Prostate gland (tissue), 2 donors: ENCODE data around the gene NRF1. TPM values are rescaled to one million over a fixed set of nuclear protein-coding genes. Genes with fewer than 3 reads are reported as not detected.

Source experiments
- DNase-seq: peaks from one replicate; pipeline ENCODE4 v3.0.0-alpha.2; 2019; ENCODE audit warnings: low spot score
- H3K27ac ChIP-seq, 2 donors: fragments of 200-600 bp; sonication (generic); 2 replicates each; pipeline ENCODE4 v1.5.1; 2017 to 2019
- H3K27me3 ChIP-seq: fragments of 200-600 bp; sonication (generic); replicated peaks from 2 replicates; pipeline ENCODE4 v1.5.1; 2019; ENCODE audit not compliant: insufficient read depth
- H3K36me3 ChIP-seq, 2 donors: fragments of 200-600 bp; sonication (generic); 1 replicate in 1 of 2; 2 replicates in 1 of 2; pipeline versions ENCODE4 v1.5.1 to v1.8.1; 2017 to 2019
- H3K4me1 ChIP-seq: fragments of 200-600 bp; sonication (generic); replicated peaks from 2 replicates; pipeline ENCODE4 v1.5.1; 2019
- H3K4me3 ChIP-seq, 2 donors: fragments of 200-600 bp; sonication (generic); 2 replicates each; pipeline ENCODE4 v1.5.1; 2017 to 2019
- H3K9me3 ChIP-seq: fragments of 200-600 bp; sonication (generic); 2 replicates; pipeline ENCODE4 v1.5.1; 2017
- POLR2A ChIP-seq: fragments of 450-650 bp; IDR thresholded peaks from one replicate; pipeline ENCODE4 v1.6.1; 2016; ENCODE audit warnings: antibody characterized with exemption, mild to moderate bottlenecking
- POLR2AphosphoS5 ChIP-seq: sonication (generic); formaldehyde crosslinking; IDR thresholded peaks from one replicate; pipeline ENCODE4 v1.6.1; 2017; ENCODE audit warnings: antibody characterized with exemption
- WGBS: methylation state at CpG from one replicate; pipeline ENCODE4 v1.1.5; 2018; 5-methylcytosine and 5-hydroxymethylcytosine counted together
- intact Hi-C: fragments of 100-400 bp; cut with DNase I; formaldehyde crosslinking; loops from one replicate; pipeline ENCODE4 v1.14.2; 2022
- total RNA-seq, 2 donors: library from RNA; depleted of rRNA; stranded (reverse); fragments of >200 nt; gene quantifications; one replicate each; pipeline ENCODE4 v1.1.0, GENCODE V29; 2016
- TF ChIP-seq, protein P1 (sequence below), 4 experiments: fragments of 200-600 bp in 2 of 4; fragments of 450-650 bp in 2 of 4; sonication (generic) in 2 of 4; IDR thresholded peaks; 1 replicate in 3 of 4; 2 replicates in 1 of 4; pipeline ENCODE4 v1.5.1; 2016 to 2019; ENCODE audit warnings: antibody characterized with exemption in 4 of 4, mild to moderate bottlenecking in 2 of 4, moderate library complexity in 2 of 4

Gene NRF1
- total RNA-seq, 2 donors from 2014 or later = 22.3 to 27.0 TPM

DNA sequence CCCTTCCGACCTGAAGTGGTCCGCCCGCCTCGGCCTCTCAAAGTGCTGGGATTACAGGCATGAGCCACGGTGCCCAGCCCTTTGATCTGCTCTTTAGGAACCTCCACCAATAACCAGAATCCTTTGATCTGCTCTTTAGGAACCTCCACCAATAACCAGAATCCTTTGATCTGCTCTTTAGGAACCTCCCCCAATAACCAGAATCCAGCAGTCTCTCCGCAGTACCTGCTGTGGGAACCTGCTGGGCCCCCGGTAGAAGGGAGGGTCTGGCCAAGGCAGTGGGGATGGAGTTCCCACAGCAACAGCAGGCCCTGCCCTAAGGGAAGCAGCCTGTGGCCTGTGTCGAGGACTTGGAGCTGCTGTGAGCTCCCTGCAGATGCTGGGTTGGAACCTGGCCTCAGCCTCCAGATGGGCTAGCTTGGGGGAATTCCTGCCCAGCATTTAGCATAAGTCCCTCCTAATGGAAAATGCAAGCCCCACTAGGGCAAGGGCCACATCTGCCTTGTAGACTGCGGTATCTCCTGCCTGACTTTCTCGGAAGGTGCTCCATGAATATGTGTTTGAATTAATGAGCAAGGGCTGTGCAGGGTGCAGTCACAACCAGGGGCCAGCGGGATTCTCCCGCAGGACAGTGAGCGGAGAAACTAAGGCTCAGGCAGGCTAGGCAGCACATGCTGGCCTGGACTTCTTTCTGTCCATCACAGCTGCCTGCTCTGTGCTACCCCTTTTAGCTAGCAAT is 175.5 kb downstream of the NRF1 start:
- 72% methylated on average over 13 of the region's 13 CpGs for WGBS
- H3K36me3 ChIP-seq = no peaks in the 10 kb centered on the region
- H3K4me3 ChIP-seq = no peak overlapping the region
- peaks cover 5% of the 10 kb centered on the region for H3K4me1 ChIP-seq
- no peak overlapping the region for H3K27ac ChIP-seq
- intact Hi-C loops = no loop called here
- no peaks in the 10 kb centered on the region for H3K9me3 ChIP-seq
- no peak for DNase-seq
- TF ChIP-seq POLR2AphosphoS5 (no peak), POLR2A (no peak)
- TF ChIP-seq, protein P1, sequence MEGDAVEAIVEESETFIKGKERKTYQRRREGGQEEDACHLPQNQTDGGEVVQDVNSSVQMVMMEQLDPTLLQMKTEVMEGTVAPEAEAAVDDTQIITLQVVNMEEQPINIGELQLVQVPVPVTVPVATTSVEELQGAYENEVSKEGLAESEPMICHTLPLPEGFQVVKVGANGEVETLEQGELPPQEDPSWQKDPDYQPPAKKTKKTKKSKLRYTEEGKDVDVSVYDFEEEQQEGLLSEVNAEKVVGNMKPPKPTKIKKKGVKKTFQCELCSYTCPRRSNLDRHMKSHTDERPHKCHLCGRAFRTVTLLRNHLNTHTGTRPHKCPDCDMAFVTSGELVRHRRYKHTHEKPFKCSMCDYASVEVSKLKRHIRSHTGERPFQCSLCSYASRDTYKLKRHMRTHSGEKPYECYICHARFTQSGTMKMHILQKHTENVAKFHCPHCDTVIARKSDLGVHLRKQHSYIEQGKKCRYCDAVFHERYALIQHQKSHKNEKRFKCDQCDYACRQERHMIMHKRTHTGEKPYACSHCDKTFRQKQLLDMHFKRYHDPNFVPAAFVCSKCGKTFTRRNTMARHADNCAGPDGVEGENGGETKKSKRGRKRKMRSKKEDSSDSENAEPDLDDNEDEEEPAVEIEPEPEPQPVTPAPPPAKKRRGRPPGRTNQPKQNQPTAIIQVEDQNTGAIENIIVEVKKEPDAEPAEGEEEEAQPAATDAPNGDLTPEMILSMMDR (IDR thresholded peaks at IDR 0.05) = no peak
- H3K27me3 ChIP-seq = peaks cover 20% of the 10 kb centered on the region

GRCh38 chr7:129789000-129789399 is 177.5 kb downstream of the NRF1 start:
- WGBS = 92% methylated on average over 6 of the region's 6 CpGs
- no peak for DNase-seq
- intact Hi-C loops = no loop called here
- Histone ChIP-seq H3K36me3 (no peaks in the 10 kb centered on the region), H3K27me3 (peaks cover 13% of the 10 kb centered on the region), H3K4me3 (no peak overlapping the region), H3K4me1 (peaks cover 2% of the 10 kb centered on the region), H3K27ac (no peak overlapping the region), H3K9me3 (no peaks in the 10 kb centered on the region)
- TF ChIP-seq POLR2AphosphoS5 (no peak), POLR2A (no peak)
- TF ChIP-seq, protein P1 (IDR thresholded peaks at IDR 0.05) = no peak

DNA sequence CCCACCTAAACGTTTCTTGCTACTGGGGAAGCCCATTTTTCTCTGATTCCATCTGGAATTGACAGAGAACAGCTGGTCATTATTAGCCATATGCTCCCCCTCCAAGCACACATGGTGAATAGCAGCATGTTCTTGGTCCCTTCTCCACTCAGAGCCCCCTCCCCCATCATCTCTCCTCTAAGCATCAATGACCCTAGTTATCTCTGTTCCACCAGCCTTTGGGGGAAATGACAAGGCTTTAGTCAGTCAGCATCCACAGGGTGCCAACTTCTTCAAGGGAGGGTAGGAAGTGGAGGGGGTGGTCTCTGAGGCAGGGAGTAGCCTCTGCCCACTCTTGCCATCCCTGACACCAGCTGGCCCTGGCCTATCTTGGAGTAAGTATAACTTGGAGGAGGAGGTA is 178.1 kb downstream of the NRF1 start:
- Histone ChIP-seq H3K4me3 (no peak overlapping the region), H3K36me3 (no peaks in the 10 kb centered on the region), H3K9me3 (no peaks in the 10 kb centered on the region), H3K27me3 (peaks cover 11% of the 10 kb centered on the region), H3K27ac (no peak overlapping the region), H3K4me1 (no peaks in the 10 kb centered on the region)
- intact Hi-C loops = no loop called here
- 50% methylated on average over 1 of the region's 1 CpG for WGBS
- DNase-seq = no peak
- TF ChIP-seq, protein P1 (IDR thresholded peaks at IDR 0.05) = no peak
- no peak for TF ChIP-seq POLR2AphosphoS5
- TF ChIP-seq POLR2A = no peak

- no peak for DNase-seq
- intact Hi-C loops = no loop called here
- Histone ChIP-seq H3K4me1 (no peaks in the 10 kb centered on the region), H3K36me3 (no peaks in the 10 kb centered on the region), H3K27ac (no peak overlapping the region), H3K9me3 (no peaks in the 10 kb centered on the region), H3K4me3 (no peak overlapping the region), H3K27me3 (peaks cover 6% of the 10 kb centered on the region)
- 78% methylated on average over 6 of the region's 6 CpGs for WGBS
- no peak for TF ChIP-seq POLR2AphosphoS5
Measured at GRCh38 chr7:129790136-129790535, 178.6 kb downstream of the NRF1 start.

DNA sequence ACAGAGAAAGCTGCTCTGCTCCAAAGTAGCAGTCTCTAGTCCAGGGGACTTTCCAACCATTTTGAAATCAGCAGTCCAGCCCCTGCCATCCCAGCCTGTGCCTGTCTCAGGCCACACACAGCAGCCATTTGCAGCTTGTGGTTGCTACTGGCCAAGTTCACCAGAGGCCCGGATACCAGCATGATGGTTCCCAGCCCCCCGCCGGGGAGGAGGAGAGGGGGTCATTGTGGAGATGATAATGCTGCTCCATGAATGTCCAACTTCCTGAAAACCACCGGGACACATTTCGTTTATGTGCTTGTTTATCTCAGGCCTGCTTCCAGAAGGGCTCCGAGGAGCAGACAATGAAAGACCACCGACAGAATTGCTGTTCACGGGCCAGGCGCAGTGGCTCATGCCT is 181.2 kb downstream of the NRF1 start:
- DNase-seq = no peak
- no peaks in the 10 kb centered on the region for H3K9me3 ChIP-seq
- intact Hi-C loops = no loop called here
- no peak overlapping the region for H3K4me3 ChIP-seq
- no peak overlapping the region for H3K27ac ChIP-seq
- H3K4me1 ChIP-seq = no peaks in the 10 kb centered on the region
- no peaks in the 10 kb centered on the region for H3K36me3 ChIP-seq
- TF ChIP-seq, protein P1 (IDR thresholded peaks at IDR 0.05) = no peak
- no peak for TF ChIP-seq POLR2AphosphoS5
- TF ChIP-seq POLR2A = no peak
- no peaks in the 10 kb centered on the region for H3K27me3 ChIP-seq
- WGBS = 79% methylated on average over 9 of the region's 9 CpGs
